GM12878 (cell line): ENCODE data around the gene MYL1.

Source experiments
- EP300 ChIP-seq, 2 experiments: fragments of 150-350 bp in 1 of 2; IDR thresholded peaks; 2 replicates each; pipeline ENCODE4 v1.6.1; 2011 to 2012; ENCODE audit warnings: low read depth in 2 of 2, low read length in 2 of 2, borderline replicate concordance in 1 of 2, improper control_type of control experiment in 1 of 2, inconsistent platforms in 1 of 2; ENCODE audit not compliant: control insufficient read depth in 1 of 2
- POLR2A ChIP-seq: IDR thresholded peaks from 2 replicates; pipeline ENCODE4 v1.6.1; 2011; ENCODE audit warnings: low read depth, mild to moderate bottlenecking, low read length
- RB1 ChIP-seq: fragments of 450-650 bp; formaldehyde crosslinking; IDR thresholded peaks from 2 replicates; pipeline ENCODE4 v1.6.1; 2017; ENCODE audit warnings: mild to moderate bottlenecking, borderline replicate concordance
- RFX5 ChIP-seq: IDR thresholded peaks from 2 replicates; pipeline ENCODE4 v1.6.1; 2011; ENCODE audit warnings: low read depth, low read length, improper control_type of control experiment
- ZBTB40 ChIP-seq: fragments of 450-650 bp; IDR thresholded peaks from 2 replicates; pipeline ENCODE4 v1.6.1; 2016; ENCODE audit warnings: mild to moderate bottlenecking, moderate library complexity, borderline replicate concordance
- TF ChIP-seq, protein P1 (sequence below): IDR thresholded peaks from 2 replicates; pipeline ENCODE4 v1.6.1; 2012; ENCODE audit warnings: low read depth, low read length, improper control_type of control experiment

DNA sequence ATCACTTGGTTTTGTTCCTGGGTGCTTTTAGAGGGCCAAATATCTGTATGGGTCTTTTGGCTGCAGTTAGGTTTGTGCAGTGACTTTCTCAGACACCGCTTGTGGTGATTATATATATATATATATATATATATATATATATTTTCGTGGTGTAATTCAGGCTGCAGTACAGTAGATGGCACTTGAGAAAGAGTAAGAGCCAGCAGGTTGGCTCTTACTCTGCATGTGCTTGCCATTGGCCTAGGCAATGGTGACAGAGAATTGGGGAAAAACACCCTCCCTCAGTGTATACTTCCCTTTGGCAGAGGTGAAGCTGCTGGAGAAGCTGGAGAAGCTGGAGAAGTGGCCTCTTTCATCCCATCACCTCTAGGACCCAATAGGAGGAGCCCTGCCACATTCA, 22.2 kb upstream of the MYL1 start:
- TF ChIP-seq EP300 (IDR thresholded peaks at IDR 0.05; ENCODE audit: borderline replicate concordance in 1 of 2, control insufficient read depth in 1 of 2, low read depth in 2 of 2, low read length in 2 of 2) (no peak), ZBTB40 (no peak), POLR2A (no peak), RFX5 (no peak), RB1 (no peak)
- TF ChIP-seq, protein P1, sequence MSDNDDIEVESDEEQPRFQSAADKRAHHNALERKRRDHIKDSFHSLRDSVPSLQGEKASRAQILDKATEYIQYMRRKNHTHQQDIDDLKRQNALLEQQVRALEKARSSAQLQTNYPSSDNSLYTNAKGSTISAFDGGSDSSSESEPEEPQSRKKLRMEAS: no peak
